Measurements from ENCODE around the gene PLPPR1. TPM values are rescaled to one million over a fixed set of nuclear protein-coding genes. Genes with fewer than 3 reads are reported as not detected.

PLPPR1 gene
- total RNA-seq, 1 experiment from 2014 or later, result not detected

DNA sequence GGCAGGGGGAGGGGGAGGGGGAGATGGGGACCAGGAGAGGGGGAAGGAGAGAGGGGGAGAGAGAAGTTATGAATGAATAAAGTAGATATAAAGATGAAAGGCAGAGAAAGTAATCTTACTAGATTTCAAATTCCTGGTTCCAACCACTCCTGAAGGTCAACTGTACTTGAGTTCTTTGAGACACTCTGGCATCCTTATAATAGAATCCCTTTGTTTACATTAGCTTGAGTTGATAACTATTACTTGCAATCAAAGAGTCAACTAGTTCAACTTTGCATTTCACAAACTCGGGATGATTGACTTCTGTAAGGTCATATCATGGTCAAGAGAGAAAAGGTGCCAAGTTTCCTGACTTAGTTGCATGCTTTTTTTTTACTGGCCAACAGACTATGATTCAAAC lies 314.1 kb downstream of the PLPPR1 start (continued):
- TF ChIP-seq REST (IDR thresholded peaks at IDR 0.05; ENCODE audit: low read depth), result no peak
- no peak for TF ChIP-seq EZH2phosphoT487 (IDR thresholded peaks at IDR 0.05; ENCODE audit: borderline replicate concordance)

DNA sequence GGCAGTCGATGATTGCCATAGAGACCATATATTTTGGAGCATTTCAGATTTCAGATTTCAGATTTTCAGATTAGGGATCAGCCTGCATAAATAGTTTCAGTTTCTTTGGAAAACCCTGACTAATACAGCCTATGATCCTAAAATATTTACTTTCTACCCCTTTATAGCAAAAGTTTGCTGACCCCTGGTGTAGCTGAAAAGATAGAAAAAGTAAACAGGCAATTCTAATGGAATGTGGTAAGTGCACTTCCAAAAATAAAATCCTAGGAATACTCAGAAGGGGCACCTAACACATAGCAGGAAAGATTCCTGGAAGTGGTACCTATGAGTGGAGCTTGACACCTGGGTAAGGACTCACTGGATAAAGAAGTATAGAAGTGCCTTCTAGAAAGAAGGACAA lies 321.8 kb downstream of the PLPPR1 start:
- Histone ChIP-seq H3K9me2 (ENCODE audit: insufficient read depth) (no peaks in the 10 kb centered on the region), H4K20me1 (ENCODE audit: insufficient read depth) (no peaks in the 10 kb centered on the region), H3K9ac (ENCODE audit: low read length) (no peak overlapping the region), H3K27me3 (ENCODE audit: insufficient read depth, low read length) (0 out of 2 replicates have a peak, but pooled peaks cover 9% of the 10 kb centered on the region), H3K4me3 (replicated peaks in 1 of 2; ENCODE audit: low read depth in 1 of 2, low read length in 2 of 2) (no peak overlapping the region), H3K9me3 (ENCODE audit: control insufficient read depth in 1 of 2, insufficient read depth in 1 of 2, low read depth in 1 of 2, low read length in 2 of 2) (no peaks in the 10 kb centered on the region), H3K4me1 (ENCODE audit: control insufficient read depth in 1 of 2, insufficient read depth in 2 of 2, low read length in 2 of 2) (0 out of 4 replicates have a peak, but pooled peaks cover 0 to 6% of the 10 kb centered on the region in 2 experiments), H3K79me2 (ENCODE audit: insufficient read depth, low read length) (no peaks in the 10 kb centered on the region), H3K36me3 (ENCODE audit: control insufficient read depth in 1 of 2, insufficient read depth in 2 of 2, low read length in 2 of 2) (no peaks in the 10 kb centered on the region), H3K4me2 (ENCODE audit: low read length) (no peak overlapping the region), H3K27ac (ENCODE audit: low read depth, low read length) (no peak overlapping the region), H2AFZ (ENCODE audit: low read depth, low read length, poor library complexity, severe bottlenecking) (no peak overlapping the region)
- BruUV-seq (replicated peaks), result no TSS peak
- ATAC-seq, result no peak
- DNase-seq (ENCODE audit: low read depth, low spot score), result no peak
- RAD21 ChIA-PET (ENCODE audit: low non-redundant PET in 1 of 2, low total read pairs in 2 of 2, uncharacterized antibody in 2 of 2, unreplicated experiment in 2 of 2), result no interaction called here
- CTCF ChIA-PET, result interaction anchor here (0.7 kb wide), 1 partner anchor 8 kb away, joined by 3 read pairs; no protein-coding TSS in a partner anchor
- intact Hi-C loops (cut with micrococcal nuclease), result no loop called here
- POLR2A ChIA-PET, result no interaction called here
- TF ChIP-seq ZNF274 (IDR thresholded peaks at IDR 0.05; ENCODE audit: low read depth, low read length) (no peak), ELF1 (IDR thresholded peaks at IDR 0.05; ENCODE audit: borderline replicate concordance, low read depth) (no peak), TCF7L2 (IDR thresholded peaks at IDR 0.05; ENCODE audit: borderline replicate concordance, extremely low read depth, insufficient read depth, insufficient read length) (no peak), EZH2 (IDR thresholded peaks at IDR 0.05) (no peak), FOSL1 (IDR thresholded peaks at IDR 0.05; ENCODE audit: low read depth) (no peak), SIN3A (IDR thresholded peaks at IDR 0.05; ENCODE audit: low read depth) (no peak), YY1 (IDR thresholded peaks at IDR 0.05; ENCODE audit: extremely low read depth, insufficient replicate concordance, low read depth, low read length) (no peak), EZH2phosphoT487 (IDR thresholded peaks at IDR 0.05; ENCODE audit: borderline replicate concordance) (no peak), POLR2A (IDR thresholded peaks at IDR 0.05; ENCODE audit: borderline replicate concordance, extremely low read depth, insufficient read depth, insufficient read length) (no peak), CTCF (IDR thresholded peaks at IDR 0.05 in 2 of 3, conservative IDR thresholded peaks at IDR 0.05 in 1 of 3; ENCODE audit: borderline replicate concordance in 1 of 3, insufficient read depth in 1 of 3, low read depth in 2 of 3, low read length in 2 of 3) (no peak), JUND (IDR thresholded peaks at IDR 0.05) (no peak), REST (IDR thresholded peaks at IDR 0.05; ENCODE audit: low read depth) (no peak), SRF (IDR thresholded peaks at IDR 0.05; ENCODE audit: low read depth) (no peak), ZFX (IDR thresholded peaks at IDR 0.05) (no peak)
- TF ChIP-seq, protein P1, sequence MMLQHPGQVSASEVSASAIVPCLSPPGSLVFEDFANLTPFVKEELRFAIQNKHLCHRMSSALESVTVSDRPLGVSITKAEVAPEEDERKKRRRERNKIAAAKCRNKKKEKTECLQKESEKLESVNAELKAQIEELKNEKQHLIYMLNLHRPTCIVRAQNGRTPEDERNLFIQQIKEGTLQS (IDR thresholded peaks at IDR 0.05), result no peak
- TF ChIP-seq, protein P2, sequence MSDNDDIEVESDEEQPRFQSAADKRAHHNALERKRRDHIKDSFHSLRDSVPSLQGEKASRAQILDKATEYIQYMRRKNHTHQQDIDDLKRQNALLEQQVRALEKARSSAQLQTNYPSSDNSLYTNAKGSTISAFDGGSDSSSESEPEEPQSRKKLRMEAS (IDR thresholded peaks at IDR 0.05), result no peak
